Measurements from ENCODE around the gene YTHDF2. TPM values are rescaled to one million over a fixed set of nuclear protein-coding genes. Genes with fewer than 3 reads are reported as not detected.

YTHDF2 gene
- total and polyA plus RNA-seq, 9 of the 15 experiments (the other 6 are each of a cell fraction or from before 2014, with no cell fraction given), result 41.0 to 111 (median 83.3) TPM

DNA sequence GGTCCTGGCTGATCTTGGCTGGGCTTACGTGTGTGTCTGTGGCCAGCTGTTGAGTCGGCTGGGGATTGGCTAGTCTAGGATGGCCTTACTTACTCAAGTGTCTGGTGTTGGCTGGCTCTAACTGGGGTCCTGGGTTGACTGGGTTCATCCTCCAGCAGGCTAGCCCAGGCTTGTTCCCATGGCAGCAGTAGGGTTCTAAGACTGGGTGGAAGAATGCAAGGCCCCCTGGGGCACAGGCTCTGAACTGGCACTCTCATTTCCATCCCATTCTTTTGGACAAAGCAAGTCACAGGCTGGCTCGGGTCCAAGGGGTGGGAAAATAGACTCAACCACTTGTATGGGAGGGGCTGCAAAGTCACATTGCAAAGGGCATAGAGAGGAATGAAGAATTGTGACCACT, 67.3 kb downstream of the YTHDF2 start (continued):
- TF ChIP-seq ZNF277 (CRISPR knock-in tag; IDR thresholded peaks at IDR 0.05; ENCODE audit: borderline replicate concordance) (no peak), SFPQ (IDR thresholded peaks at IDR 0.05; ENCODE audit: low read depth, low read length) (no peak), PHTF2 (CRISPR knock-in tag; IDR thresholded peaks at IDR 0.05) (no peak), ZBTB11 (CRISPR knock-in tag; IDR thresholded peaks at IDR 0.05) (no peak), ZNF146 (CRISPR knock-in tag; IDR thresholded peaks at IDR 0.05; ENCODE audit: unreplicated experiment) (no peak)
- TF ChIP-seq, protein P1, sequence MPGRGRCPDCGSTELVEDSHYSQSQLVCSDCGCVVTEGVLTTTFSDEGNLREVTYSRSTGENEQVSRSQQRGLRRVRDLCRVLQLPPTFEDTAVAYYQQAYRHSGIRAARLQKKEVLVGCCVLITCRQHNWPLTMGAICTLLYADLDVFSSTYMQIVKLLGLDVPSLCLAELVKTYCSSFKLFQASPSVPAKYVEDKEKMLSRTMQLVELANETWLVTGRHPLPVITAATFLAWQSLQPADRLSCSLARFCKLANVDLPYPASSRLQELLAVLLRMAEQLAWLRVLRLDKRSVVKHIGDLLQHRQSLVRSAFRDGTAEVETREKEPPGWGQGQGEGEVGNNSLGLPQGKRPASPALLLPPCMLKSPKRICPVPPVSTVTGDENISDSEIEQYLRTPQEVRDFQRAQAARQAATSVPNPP (IDR thresholded peaks at IDR 0.05; ENCODE audit: borderline replicate concordance, insufficient read depth, insufficient read length), result no peak
